Measurements from ENCODE around the gene HYAL1. TPM values are rescaled to one million over a fixed set of nuclear protein-coding genes. Genes with fewer than 3 reads are reported as not detected.
"Not testable (repeated sequence)": the region's sequence is repeated elsewhere in the genome, so short reads cannot be mapped to it uniquely, and the experiment has no call there.

Gene HYAL1
- total RNA-seq, 1 donor from 2014 or later = 19.4 TPM

DNA sequence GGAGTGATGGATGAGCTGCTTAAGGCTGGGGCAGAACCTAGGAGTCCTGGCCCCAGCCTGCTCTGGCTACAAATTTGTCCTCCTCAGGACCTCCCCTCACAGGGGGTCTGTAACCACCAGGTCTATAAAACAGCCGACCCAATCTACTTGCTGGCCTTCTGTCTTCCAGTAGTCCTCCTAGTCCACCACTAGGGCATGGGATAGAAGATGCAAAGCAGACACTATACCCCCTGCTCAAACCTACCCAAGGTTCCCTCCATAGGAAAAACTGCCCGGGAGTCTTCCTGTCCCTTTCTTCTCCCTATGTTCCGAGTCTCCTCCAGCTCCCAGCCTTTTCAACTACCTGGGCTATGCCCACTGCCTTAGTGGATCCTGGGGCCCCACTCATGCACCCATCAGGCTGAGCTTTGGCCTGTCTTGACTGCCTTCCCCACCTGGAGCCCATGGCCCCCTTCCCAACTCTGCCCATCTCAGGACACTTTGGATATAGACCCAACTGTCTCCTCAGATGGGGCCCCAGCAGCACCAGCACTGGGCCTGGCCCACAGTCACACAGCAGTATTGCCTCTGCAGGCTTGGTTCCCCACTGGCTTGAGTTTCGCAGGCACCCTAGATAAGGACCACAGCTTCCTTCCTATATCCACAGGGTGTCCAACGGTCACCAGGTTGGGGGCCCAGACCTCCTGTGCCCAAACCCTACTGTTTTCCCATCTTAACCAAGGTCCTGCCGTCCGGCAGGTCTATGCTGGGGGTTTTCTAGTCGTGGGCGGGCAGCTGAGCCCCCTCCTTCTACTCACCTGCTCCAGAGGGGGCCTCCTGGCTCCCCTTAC lies 5.3 kb downstream of the HYAL1 start:
- ATAC-seq (no peak), DNase-seq (ENCODE audit: low spot score) (no peak)
- intact Hi-C loops (cut with DNase I) = no loop called here

DNA sequence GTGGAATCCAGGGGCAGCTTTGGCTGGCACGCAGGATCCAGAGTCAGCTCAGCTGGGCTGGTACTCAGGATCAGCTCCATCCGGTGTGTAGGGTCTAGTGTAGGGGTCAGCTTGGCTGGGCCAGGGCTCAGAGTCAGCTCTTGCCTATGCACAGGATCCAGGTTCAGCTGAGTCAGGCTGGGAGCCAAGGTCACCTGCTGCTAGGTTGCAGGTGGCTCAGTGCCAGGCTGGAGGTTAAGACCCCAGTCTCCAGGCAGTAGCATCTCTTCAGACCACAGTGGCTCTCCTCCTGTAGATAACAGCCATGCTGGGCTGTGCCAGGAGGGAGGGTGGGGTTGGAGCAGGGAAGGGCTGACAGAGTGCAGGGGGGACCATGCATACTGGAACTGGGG lies 6.0 kb downstream of the HYAL1 start:
- peak; percentile 73 for DNase-seq (ENCODE audit: low spot score)

DNA sequence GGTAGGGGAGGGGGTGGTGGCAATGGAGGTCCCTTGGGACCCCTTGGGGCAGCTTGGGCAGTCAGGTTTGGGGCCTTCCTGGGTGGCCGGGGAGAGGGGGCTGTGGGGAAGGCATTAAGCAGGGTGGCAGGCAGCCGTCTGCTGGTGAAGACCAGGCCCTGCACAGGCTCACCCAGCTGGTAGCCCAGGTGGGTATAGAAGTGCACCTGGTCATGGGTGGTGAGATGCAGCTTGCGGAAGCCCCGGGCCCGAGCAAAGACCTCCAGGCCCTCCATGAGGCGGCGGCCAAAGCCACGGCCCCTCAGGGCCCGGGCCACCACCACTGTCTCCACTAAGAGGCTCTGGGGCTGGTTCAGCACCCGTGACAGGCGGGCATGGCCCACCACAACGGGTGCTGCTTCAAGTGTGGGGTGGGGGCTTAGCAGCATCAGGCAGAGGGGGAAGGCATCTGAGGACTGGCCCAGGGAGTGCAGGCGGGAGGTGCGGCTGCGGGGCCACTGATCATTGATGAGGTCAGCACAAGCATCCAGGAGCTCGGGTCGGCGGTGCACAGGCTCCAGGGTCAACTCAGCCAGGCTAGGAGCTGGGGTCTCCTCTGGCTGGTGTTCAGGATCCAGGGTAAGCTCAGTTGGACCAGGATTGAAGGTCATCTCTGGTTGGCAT lies 6.5 kb downstream of the HYAL1 start:
- intact Hi-C loops (cut with DNase I) = no loop called here
- no peak for ATAC-seq
- no peak for DNase-seq (ENCODE audit: low spot score)

More for the DNA sequence above, 6.0 kb downstream of the HYAL1 start:
- intact Hi-C loops (cut with DNase I) = no loop called here
- no peak for ATAC-seq

DNA sequence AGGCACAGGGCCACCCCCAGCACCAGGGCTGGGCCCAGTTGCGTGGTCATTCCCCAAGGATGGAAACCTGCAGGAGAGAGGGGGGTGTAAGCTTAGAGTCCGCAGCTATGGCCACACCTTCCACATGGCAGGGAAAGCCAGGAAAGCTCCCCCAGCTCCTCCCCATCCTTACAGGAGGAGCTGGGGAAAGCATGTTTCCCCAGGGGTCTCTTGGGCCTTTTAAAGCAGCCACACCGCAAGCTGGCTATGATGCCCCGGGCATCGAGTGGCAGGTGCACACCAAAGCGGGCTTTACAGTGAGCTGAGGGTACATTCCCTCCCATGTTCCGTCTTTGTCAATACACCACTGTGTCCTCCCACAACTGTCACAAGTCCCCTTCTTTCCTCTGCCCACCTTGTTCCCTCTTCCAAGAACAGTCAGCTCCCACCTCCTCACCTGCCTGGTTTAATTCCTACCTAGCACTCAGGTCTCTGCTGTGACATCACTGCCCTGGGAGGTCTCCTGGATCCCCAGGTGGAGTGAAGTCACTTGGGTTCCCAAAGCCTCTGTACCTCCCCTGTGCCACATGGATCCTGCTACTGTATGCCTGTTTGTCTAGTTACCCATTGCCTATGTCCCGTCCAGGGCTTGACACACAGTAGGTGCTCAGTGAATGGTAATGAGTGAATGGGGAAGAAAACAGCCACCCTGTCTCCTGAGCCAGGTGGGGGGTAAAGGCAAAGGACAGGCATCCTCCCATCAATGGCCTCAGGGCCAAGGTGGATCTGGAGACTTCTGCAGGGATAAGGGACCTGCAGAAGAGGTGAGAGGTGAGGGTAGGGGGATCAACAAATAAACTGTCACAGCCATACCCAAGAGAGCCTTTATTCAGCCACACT lies 7.6 kb downstream of the HYAL1 start:
- DNase-seq (ENCODE audit: low spot score) = no peak
- intact Hi-C loops (cut with DNase I) = no loop called here
- no peak for ATAC-seq

DNA sequence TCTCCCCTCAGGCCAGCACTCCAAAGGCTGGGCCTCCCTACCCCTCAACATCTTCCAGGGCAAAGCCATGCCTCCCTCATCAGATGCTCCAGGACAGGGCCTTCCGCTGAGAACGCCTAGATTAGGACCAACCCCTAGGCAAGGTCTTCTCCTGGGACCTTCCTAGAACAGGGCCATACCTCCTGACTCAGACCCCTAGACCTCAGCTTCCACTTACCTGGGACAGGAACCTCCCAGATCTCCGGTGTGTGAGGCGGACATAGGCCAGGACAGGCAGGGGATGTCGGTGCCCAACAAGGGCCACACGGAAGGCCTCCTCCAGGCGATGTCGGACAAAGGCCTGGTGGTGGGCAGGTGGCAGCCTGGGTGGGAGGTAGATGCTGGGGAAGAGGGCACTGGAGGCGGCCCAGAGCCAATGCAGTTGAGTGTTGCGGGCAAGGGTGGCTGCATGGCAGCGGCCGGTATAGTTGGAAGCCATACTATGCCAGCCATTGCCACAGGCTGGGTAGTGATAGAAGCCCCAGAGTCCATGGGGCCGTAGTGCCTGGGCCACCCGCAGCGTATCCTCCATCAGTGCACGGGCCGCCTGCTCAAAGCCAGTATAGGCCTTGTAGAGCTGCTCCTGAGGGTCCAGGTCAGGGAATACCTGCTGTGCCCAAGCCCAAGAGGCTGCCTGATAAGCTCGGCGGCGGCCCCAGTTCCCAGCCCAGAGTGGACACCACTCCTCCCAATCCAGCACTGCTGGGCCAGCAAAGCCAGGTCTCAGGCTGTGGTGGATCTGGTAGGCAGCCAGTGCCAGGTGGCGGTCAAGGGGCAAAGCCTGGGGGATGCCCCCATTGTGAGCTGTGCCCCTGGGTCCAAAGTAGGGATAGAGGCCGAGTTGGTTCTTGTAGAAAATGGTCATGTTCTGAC lies 8.6 kb downstream of the HYAL1 start:
- intact Hi-C loops (cut with DNase I) = no loop called here
- no peak for DNase-seq (ENCODE audit: low spot score)
- no peak for ATAC-seq

DNA sequence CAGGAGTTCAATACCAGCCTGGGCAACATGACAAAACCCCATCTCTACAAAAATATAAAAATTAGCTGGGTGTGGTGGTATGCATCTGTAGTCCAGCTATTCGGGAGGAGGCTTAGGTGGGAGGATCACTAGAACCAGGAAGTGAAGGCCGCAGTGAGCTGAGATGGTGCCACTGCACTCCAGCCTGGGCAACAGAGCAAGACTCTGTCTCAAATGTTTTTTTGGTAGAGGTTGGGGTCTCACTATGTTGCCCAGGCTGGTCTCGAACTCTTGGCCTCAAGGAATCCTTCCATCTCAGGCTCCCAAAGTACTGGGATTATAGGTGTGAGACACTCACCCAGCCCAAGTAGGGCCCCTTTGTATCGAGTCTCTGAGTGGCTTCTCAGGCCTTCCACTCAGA lies 9.3 kb downstream of the HYAL1 start:
- DNase-seq (ENCODE audit: low spot score) (no peak), ATAC-seq (no peak)
- intact Hi-C loops (cut with DNase I) = no loop called here

DNA sequence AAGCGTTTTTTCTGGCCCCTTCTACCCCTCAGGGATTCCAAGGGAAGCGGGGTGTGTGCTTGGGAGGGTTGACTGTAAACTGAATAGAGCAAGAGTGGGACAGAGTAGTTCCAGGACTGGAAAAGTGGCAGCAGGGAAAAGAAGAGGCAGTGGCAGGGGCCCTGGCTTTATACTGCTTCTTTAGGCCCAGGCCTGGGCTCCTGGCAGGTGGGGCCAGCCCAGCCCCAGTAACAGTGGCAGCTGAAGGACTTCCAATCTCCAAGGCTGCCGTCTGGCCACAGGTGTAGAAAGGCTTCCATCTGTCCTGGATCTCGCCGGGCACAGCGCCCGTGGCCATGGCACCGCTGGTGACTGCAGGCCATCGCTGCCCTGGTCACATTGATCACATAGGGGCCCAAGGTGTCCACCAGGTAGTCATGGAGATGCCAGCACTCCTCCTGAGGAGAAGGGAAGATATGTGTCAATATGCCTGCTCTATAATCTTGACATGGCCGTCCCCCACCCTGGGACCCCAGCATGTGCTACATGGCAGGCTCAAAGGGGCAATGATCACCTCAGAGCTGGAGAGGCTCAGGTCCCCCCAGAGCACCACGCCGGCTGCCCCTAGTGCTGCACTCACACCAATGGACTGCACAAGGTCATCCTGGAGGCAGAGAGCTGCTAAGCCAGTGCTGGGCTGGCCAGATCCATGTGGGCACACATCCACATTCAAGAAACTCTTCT lies 10.1 kb downstream of the HYAL1 start:
- no peak for DNase-seq (ENCODE audit: low spot score)
- intact Hi-C loops (cut with DNase I) = no loop called here
- ATAC-seq = no peak

DNA sequence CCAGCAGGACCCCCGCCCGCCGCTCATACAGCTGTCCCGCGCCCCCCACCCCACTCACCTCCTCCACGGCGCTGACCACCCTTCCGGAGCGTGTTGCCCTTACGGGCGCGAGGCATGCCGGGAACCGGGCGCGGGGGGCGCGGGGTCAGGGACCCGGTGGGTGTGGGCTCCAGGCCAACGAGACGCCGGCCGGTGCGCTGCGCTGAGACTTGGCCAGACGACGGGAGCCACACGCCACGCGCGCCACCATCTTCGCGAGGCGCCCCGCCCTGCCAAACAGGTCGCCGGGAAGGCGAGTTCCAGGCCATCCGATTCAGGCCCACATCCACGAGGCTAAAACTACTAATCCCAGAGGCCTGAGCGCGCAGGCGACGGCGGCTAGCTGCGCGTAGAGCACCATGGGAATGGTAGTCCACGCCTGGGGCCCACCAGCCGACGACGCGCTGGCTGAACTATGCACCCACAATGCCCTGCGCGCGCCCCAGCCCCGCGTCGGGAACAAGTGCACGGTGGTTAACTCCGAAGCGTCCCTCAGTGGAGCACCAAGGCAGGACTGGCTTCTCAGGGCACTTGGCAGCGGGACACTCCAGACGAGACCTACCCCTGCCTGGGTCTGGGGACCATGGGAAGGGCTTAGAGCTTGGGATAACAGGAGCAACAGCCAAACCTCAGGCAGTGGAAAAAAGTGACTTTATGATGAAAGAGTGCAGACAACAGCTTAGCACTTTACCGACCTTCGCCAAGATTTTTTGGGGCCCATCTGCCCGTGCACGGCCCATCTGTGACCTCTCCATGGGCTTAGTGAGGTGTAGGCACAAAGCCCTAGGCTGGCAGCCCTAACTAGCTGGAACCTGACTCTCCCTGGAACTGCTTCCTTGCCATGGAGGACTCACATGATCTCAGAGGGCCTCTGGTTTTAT lies 11.0 kb downstream of the HYAL1 start, which contains the start of gene IFRD2:
TSS of gene IFRD2 (minus strand) at position 271 of the 920 bp plus-strand sequence. CDS start at position 116, 155 bp downstream.
- DNase-seq (ENCODE audit: low spot score) (peak; percentile 97), ATAC-seq (peak; percentile 97)
- intact Hi-C loops (cut with DNase I) = no loop called here

DNA sequence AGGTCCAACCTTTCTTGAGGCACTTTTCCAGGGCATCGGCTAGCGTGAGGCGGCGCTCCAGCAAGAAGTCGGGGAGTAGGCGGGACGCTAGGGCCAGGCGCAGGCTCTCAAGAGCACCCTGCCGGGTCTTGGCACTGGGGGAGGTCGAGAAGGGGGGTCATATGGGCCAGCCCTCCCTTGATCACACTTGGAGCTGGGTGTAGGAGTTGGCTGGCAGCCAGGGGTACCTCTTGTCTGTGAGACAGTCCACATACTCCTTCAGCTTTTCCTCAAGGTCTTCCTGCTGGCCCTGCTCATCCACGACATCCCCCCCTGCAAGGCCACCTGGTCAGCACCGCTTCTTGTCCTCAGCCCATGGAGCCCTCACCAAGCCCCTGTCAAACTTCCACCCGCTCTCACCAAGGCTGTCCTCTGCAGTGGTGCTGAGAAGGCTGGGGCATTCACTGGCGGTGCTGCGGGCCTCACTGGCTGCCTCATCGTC lies 13.2 kb downstream of the HYAL1 start:
- ATAC-seq = no peak

DNA sequence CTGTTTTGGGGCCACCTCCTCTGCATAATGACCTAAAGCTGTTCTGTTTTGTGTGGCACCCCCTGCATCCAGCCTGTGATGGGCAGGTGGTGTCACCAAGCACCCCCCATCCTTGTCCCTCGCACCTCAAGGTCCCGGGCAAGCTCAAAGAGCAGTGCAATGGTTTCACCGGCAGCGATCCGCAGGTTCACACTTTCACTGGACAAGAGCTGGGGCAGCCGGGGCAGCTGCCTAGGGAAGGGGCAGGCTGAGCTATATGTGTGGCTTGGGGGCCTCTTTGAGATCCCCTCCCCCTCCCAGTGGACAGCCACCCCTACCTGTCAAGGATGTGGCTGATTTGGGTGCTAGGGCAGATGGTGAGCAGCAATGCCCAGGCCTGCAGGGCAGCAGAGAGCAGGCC lies 14.2 kb downstream of the HYAL1 start:
- DNase-seq (ENCODE audit: low spot score) (no peak), ATAC-seq (no peak)
- intact Hi-C loops (cut with DNase I) = no loop called here

More for the DNA sequence above, 13.2 kb downstream of the HYAL1 start:
- intact Hi-C loops (cut with DNase I) = no loop called here
- no peak for DNase-seq (ENCODE audit: low spot score)

DNA sequence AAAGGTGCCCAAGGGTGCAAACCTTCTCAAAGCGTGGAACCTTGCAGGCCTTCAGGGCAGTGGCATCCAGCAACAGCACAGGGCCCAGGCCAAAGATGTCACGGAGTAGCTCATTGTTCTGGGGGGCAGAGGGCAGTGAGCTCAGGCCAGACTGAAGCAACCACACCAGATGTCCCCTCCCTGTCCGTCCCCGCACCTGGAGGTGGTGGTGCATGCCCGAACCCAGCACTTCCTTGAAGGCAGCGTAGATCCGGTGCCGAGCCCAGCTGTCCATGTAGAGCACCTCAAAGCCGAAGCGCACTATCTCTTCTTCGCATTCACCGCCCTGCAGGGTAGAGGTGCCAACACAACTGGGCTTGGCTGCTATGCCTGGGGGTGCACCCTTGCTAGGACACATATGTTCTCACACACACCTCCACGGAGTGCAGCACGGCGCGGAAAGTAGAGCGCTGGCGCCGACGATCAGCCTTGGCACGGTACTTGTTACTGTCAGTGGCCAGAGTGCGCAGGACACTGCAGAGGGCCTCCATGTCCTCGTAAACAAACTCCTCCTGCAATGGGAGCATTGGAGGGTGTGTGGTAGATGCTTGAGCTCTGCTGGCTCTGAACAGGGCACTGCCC lies 14.9 kb downstream of the HYAL1 start:
- ATAC-seq (no peak), DNase-seq (ENCODE audit: low spot score) (no peak)
- intact Hi-C loops (cut with DNase I) = no loop called here

DNA sequence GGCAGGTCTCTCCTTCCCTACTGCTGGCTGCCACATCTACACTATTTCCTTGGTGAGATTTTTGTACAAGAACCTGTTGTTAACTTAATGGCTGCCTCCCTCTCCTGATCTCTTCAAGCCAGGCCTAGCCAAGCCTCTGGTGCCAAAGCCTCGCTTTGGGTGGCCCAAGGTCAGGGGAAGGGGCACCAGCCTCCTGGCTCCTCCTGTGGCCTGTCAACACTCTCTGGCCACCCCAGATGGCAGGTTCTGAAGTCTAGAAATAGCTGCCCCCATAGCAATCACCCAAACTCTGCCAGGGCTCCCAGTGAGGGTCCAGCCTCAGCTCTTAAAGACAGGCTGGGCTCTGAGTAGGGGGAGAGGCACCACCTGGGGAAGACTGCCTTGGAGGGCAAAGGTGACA lies 16.1 kb downstream of the HYAL1 start:
- intact Hi-C loops (cut with DNase I) = no loop called here
- DNase-seq (ENCODE audit: low spot score) = no peak
- no peak for ATAC-seq

DNA sequence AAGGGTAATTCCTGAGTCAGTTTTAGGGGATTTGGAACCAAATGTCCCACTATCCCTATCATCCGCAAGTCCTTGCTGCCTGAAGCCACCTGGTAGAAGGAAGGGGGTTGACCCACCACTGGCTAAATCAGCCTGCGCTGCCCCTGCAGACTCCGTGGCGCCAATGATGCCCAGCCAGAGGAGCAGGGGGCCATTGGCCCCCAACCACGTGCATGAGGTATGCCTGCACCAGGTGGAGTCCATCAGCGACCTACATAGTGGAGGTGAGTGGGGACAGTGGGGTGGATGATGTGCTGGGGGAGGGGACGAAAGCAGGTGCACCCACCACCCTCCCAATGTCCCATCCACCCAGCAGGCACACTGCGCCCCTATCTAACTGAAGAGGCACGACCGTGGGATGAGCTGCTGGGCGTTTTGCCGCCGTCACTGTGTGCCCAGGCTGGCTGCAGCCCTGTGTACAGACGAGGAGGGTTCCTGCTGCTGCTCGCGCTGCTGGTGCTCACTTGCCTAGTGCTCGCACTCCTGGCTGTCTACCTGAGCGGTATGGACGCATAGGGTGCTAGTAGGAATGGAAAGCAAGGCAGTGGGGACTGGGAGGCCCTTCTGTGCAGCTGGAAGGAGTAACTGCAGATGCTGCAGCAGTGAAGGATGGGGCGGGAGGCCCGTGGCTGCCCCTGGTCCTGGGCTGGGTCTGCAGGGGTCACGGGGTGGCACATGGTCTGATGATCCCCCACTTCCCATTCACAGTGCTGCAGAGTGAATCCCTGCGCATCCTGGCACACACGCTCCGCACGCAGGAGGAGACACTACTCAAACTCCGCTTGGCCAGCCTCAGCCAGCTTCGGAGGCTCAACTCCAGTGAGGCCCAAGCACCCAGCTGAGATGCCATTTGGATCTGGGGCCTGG lies 16.8 kb downstream of the HYAL1 start:
- intact Hi-C loops (cut with DNase I) = no loop called here

DNA sequence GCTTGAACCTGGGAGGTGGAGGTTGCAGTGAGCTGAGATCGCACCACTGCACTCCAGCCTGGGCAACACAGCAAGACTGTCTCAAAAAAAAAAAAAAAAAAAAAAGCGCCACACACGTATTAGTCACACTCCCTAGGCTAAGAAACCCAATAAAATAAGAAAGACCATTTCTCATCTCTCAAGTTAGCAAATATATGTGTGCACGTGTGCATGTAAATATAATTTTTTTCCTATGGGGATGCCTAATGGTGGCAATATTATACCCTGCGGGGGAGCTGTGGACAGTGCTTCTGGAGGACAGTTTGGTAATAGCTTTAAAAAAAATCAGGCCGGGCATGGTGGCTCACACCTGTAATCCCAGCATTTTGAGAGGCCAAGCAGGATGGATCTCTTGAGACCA lies 19.3 kb downstream of the HYAL1 start:
- DNase-seq (ENCODE audit: low spot score); intact Hi-C loops (cut with DNase I); ATAC-seq: not testable (repeated sequence)

More for the DNA sequence above, 16.8 kb downstream of the HYAL1 start:
- ATAC-seq = no peak
- no peak for DNase-seq (ENCODE audit: low spot score)

DNA sequence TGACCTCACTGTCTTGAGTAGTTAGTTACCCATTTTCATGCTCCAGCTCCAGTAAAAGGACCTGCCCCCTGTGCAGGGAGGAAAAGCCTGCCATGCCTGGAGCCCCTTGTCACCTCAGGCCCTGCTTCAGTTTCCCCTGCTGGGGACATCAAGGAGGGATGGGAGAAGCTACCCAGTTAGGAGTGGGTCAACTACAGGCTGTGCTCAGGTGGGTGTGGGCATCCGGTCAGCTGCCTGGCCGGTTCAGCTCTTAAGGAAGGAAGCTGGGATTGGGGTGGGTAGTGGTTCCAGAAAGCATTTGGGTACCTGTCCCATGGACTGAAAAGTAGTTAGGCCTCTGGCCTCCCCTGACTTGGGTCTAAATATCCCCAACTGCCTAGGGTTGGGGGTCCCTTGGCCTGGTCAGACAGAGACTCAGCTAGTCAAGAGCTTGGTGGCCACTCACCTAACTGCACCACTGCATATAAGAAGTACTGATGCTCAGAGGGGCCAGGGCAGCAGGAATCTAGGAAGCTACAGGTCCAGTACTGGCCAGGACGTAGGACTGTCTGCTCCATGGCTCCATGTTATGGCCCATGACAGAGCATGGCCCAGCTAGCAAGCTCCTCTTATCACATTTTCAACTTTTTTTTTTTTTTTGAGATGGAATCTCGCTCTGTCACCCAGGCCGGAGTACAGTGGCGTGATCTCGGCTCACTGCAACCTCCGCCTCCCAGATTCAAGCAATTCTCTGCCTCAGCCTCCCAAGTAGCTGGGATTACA lies 23.9 kb downstream of the HYAL1 start:
- DNase-seq (ENCODE audit: low spot score) = no peak
- ATAC-seq = no peak
- intact Hi-C loops (cut with DNase I) = no loop called here
